H9 (cell line): ENCODE data around the gene PDX1. TPM values are rescaled to one million over a fixed set of nuclear protein-coding genes. Genes with fewer than 3 reads are reported as not detected.

ENCODE experiments used
- DNase-seq: peaks from one replicate; pipeline ENCODE4 v3.0.0-alpha.2; 2017
- H2AFZ ChIP-seq: one replicate; pipeline ENCODE4 v1.6.1; 2013; ENCODE audit warnings: mild to moderate bottlenecking, low read length, control low read depth, moderate library complexity
- H2AK5ac ChIP-seq: 2 replicates; pipeline ENCODE4 v1.6.1; 2013; ENCODE audit warnings: low read length, control low read depth, mixed read lengths; ENCODE audit not compliant: insufficient read length
- H2BK120ac ChIP-seq: one replicate; pipeline ENCODE4 v1.6.1; 2013; ENCODE audit warnings: low read depth, mild to moderate bottlenecking, low read length, control low read depth, inconsistent platforms; ENCODE audit not compliant: poor library complexity, severe bottlenecking
- H2BK12ac ChIP-seq: 2 replicates; pipeline ENCODE4 v1.6.1; 2013; ENCODE audit warnings: low read length, control low read depth, mixed read lengths, low read depth; ENCODE audit not compliant: insufficient read length
- H2BK15ac ChIP-seq: 2 replicates; pipeline ENCODE4 v1.6.1; 2013; ENCODE audit warnings: low read depth, low read length, control low read depth
- H2BK20ac ChIP-seq: one replicate; pipeline ENCODE4 v1.6.1; 2013; ENCODE audit warnings: low read depth, mild to moderate bottlenecking, low read length, control low read depth, inconsistent platforms; ENCODE audit not compliant: poor library complexity, severe bottlenecking
- H2BK5ac ChIP-seq: 2 replicates; pipeline ENCODE4 v1.6.1; 2013; ENCODE audit warnings: low read length, control low read depth, mixed read lengths; ENCODE audit not compliant: insufficient read length
- H3K14ac ChIP-seq: 2 replicates; pipeline ENCODE4 v1.6.1; 2013; ENCODE audit warnings: low read length, control low read depth; ENCODE audit not compliant: insufficient read depth
- H3K18ac ChIP-seq: 2 replicates; pipeline ENCODE4 v1.6.1; 2013; ENCODE audit warnings: low read depth, mild to moderate bottlenecking, mixed read lengths, low read length, control low read depth; ENCODE audit not compliant: insufficient read length
- H3K23ac ChIP-seq: 2 replicates; pipeline ENCODE4 v1.6.1; 2013; ENCODE audit warnings: low read length, control low read depth, mixed read lengths, low read depth; ENCODE audit not compliant: insufficient read length
- H3K23me2 ChIP-seq: 2 replicates; pipeline ENCODE4 v1.6.1; 2013; ENCODE audit warnings: low read depth, mild to moderate bottlenecking, mixed read lengths, low read length, control low read depth; ENCODE audit not compliant: insufficient read length, poor library complexity, severe bottlenecking
- H3K27ac ChIP-seq: 2 replicates; pipeline ENCODE4 v1.5.1; 2013; ENCODE audit warnings: low read length, control low read depth, mixed read lengths, low read depth; ENCODE audit not compliant: insufficient read length
- H3K27me3 ChIP-seq: 2 replicates; pipeline ENCODE4 v1.6.1; 2013; ENCODE audit warnings: low read length, control low read depth, inconsistent platforms; ENCODE audit not compliant: insufficient read depth
- H3K4ac ChIP-seq: 2 replicates; pipeline ENCODE4 v1.6.1; 2013; ENCODE audit warnings: low read depth, mild to moderate bottlenecking, control low read depth, inconsistent platforms, low read length, moderate library complexity
- H3K4me1 ChIP-seq: 2 replicates; pipeline ENCODE4 v1.6.1; 2013; ENCODE audit warnings: low read length, control low read depth, inconsistent platforms; ENCODE audit not compliant: insufficient read depth
- H3K4me2 ChIP-seq: 2 replicates; pipeline ENCODE4 v1.6.1; 2013; ENCODE audit warnings: low read length, control low read depth, mixed read lengths; ENCODE audit not compliant: insufficient read length, insufficient read depth
- H3K56ac ChIP-seq: 2 replicates; pipeline ENCODE4 v1.6.1; 2013; ENCODE audit warnings: low read depth, mild to moderate bottlenecking, mixed read lengths, low read length, control low read depth; ENCODE audit not compliant: insufficient read length
- H3K79me1 ChIP-seq: 2 replicates; pipeline ENCODE4 v1.6.1; 2013; ENCODE audit warnings: low read depth, mild to moderate bottlenecking, moderate library complexity, low read length, control low read depth, inconsistent platforms; ENCODE audit not compliant: insufficient read depth, poor library complexity, severe bottlenecking
- H3K79me2 ChIP-seq: 2 replicates; pipeline ENCODE4 v1.6.1; 2013; ENCODE audit warnings: low read length, control low read depth, inconsistent platforms; ENCODE audit not compliant: insufficient read depth
- H3K9ac ChIP-seq: 2 replicates; pipeline ENCODE4 v1.6.1; 2013; ENCODE audit warnings: low read length, control low read depth, mixed read lengths; ENCODE audit not compliant: insufficient read length; ENCODE audit errors: extremely low read depth
- H3K9me3 ChIP-seq: one replicate; pipeline ENCODE4 v1.6.1; 2013; ENCODE audit warnings: low read depth, low read length, inconsistent platforms; ENCODE audit not compliant: control insufficient read depth
- H3T11ph ChIP-seq: one replicate; pipeline ENCODE4 v1.6.1; 2013; ENCODE audit warnings: mild to moderate bottlenecking, low read length, control low read depth, inconsistent platforms
- H4K20me1 ChIP-seq: one replicate; pipeline ENCODE4 v1.6.1; 2013; ENCODE audit not compliant: control insufficient read depth, insufficient read length, insufficient read depth
- H4K5ac ChIP-seq: 2 replicates; pipeline ENCODE4 v1.6.1; 2013; ENCODE audit warnings: low read depth, mild to moderate bottlenecking, mixed read lengths, low read length, control low read depth; ENCODE audit not compliant: insufficient read length
- H4K8ac ChIP-seq: replicated peaks from 2 replicates; pipeline ENCODE4 v1.6.1; 2013; ENCODE audit warnings: low read length, control low read depth, mixed read lengths, low read depth; ENCODE audit not compliant: insufficient read length
- H4K91ac ChIP-seq: 2 replicates; pipeline ENCODE4 v1.6.1; 2013; ENCODE audit warnings: low read depth, mild to moderate bottlenecking, moderate library complexity, mixed read lengths, low read length, control low read depth; ENCODE audit not compliant: insufficient read length
- H3K27ac Mint-ChIP-seq, 3 experiments: 2 replicates in 2 of 3; 3 replicates in 1 of 3; pipeline ENCODE4 v1.8.0; 2020 to 2021; ENCODE audit warnings: mixed read lengths in 3 of 3, mild to moderate bottlenecking in 1 of 3, moderate library complexity in 1 of 3
- H3K27me3 Mint-ChIP-seq: 2 replicates; pipeline ENCODE4 v1.8.0; 2021; ENCODE audit warnings: low read depth, mild to moderate bottlenecking, moderate library complexity, mixed read lengths
- H3K36me3 Mint-ChIP-seq, 3 experiments: 2 replicates in 2 of 3; 3 replicates in 1 of 3; pipeline ENCODE4 v1.8.0; 2020 to 2021; ENCODE audit warnings: low read depth in 3 of 3, mixed read lengths in 3 of 3; ENCODE audit not compliant: insufficient read depth in 1 of 3
- H3K4me1 Mint-ChIP-seq, 2 experiments: 2 replicates each; pipeline ENCODE4 v1.8.0; 2020; ENCODE audit warnings: mixed read lengths in 2 of 2
- H3K4me3 Mint-ChIP-seq, 2 experiments: 2 replicates in 1 of 2; 3 replicates in 1 of 2; pipeline ENCODE4 v1.8.0; 2020 to 2021; ENCODE audit warnings: mild to moderate bottlenecking in 2 of 2, mixed read lengths in 2 of 2, moderate library complexity in 1 of 2
- H3K9me3 Mint-ChIP-seq, 2 experiments: 2 replicates in 1 of 2; 3 replicates in 1 of 2; pipeline ENCODE4 v1.8.0; 2020; ENCODE audit warnings: mild to moderate bottlenecking in 2 of 2, mixed read lengths in 2 of 2, moderate library complexity in 1 of 2
- WGBS: extraction: QIAGEN DNeasy Blood & Tissue Kit; methylation state at CpG from one replicate; pipeline ENCODE4 v1.1.7; 2013; ENCODE audit warnings: missing lambda C conversion rate, low lambda C conversion rate, mixed read lengths; ENCODE audit not compliant: insufficient read length; ENCODE audit errors: extremely low coverage; 5-methylcytosine and 5-hydroxymethylcytosine counted together
- total RNA-seq: library from RNA; stranded (reverse); gene quantifications from 2 replicates; pipeline ENCODE4 v1.2.1, GENCODE V29; 2021
- TF ChIP-seq, protein P1 (sequence below): fragments of 200-600 bp; sonication (generic); conservative IDR thresholded peaks from 3 replicates; pipeline ENCODE4 v1.8.0; 2021; ENCODE audit warnings: antibody characterized with exemption, mild to moderate bottlenecking

Gene PDX1
- total RNA-seq, 1 experiment from 2014 or later, result not detected

DNA sequence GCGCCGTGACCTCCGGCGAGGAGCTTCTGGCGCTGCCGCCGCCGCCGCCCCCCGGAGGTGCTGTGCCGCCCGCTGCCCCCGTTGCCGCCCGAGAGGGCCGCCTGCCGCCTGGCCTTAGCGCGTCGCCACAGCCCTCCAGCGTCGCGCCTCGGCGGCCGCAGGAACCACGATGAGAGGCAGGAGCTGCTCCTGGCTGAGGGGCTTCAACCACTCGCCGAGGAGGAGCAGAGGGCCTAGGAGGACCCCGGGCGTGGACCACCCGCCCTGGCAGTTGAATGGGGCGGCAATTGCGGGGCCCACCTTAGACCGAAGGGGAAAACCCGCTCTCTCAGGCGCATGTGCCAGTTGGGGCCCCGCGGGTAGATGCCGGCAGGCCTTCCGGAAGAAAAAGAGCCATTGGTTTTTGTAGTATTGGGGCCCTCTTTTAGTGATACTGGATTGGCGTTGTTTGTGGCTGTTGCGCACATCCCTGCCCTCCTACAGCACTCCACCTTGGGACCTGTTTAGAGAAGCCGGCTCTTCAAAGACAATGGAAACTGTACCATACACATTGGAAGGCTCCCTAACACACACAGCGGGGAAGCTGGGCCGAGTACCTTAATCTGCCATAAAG, 4.8 kb downstream of the PDX1 start:
- Histone ChIP-seq H3K4me2 (no peak overlapping the region), H3K4me1 (no peaks in the 10 kb centered on the region), H3K18ac (no peak overlapping the region), H3K4ac (no peak overlapping the region), H3K79me2 (no peaks in the 10 kb centered on the region), H3K27ac (no peak overlapping the region), H2AFZ (no peak overlapping the region), H3K56ac (no peak overlapping the region), H4K20me1 (peaks cover 6% of the 10 kb centered on the region), H3K27me3 (peaks cover 100% of the 10 kb centered on the region), H3K9ac (no peak overlapping the region), H4K5ac (no peak overlapping the region), H3K23me2 (no peaks in the 10 kb centered on the region), H3K23ac (no peak overlapping the region), H2BK12ac (no peak overlapping the region), H3K9me3 (no peaks in the 10 kb centered on the region), H2BK5ac (no peak overlapping the region), H3K14ac (no peak overlapping the region), H4K91ac (no peak overlapping the region), H2AK5ac (no peak overlapping the region), H3K79me1 (no peaks in the 10 kb centered on the region), H2BK20ac (no peak overlapping the region), H2BK15ac (no peak overlapping the region), H2BK120ac (no peak overlapping the region), H4K8ac (no peak overlapping the region), H3T11ph (no peak overlapping the region)
- Mint-ChIP-seq H3K27ac (no peak overlapping the region), H3K4me3 (no peak overlapping the region), H3K36me3 (peaks cover 0 to 2% (median 0%) of the 10 kb centered on the region in 3 experiments; a peak in 1 of 7 replicates), H3K4me1 (peaks cover 13 to 48% of the 10 kb centered on the region in 2 experiments), H3K27me3 (peaks cover 99% of the 10 kb centered on the region), H3K9me3 (peaks cover 3 to 9% of the 10 kb centered on the region in 2 experiments; a peak in 4 of 5 replicates)
- TF ChIP-seq, protein P1, sequence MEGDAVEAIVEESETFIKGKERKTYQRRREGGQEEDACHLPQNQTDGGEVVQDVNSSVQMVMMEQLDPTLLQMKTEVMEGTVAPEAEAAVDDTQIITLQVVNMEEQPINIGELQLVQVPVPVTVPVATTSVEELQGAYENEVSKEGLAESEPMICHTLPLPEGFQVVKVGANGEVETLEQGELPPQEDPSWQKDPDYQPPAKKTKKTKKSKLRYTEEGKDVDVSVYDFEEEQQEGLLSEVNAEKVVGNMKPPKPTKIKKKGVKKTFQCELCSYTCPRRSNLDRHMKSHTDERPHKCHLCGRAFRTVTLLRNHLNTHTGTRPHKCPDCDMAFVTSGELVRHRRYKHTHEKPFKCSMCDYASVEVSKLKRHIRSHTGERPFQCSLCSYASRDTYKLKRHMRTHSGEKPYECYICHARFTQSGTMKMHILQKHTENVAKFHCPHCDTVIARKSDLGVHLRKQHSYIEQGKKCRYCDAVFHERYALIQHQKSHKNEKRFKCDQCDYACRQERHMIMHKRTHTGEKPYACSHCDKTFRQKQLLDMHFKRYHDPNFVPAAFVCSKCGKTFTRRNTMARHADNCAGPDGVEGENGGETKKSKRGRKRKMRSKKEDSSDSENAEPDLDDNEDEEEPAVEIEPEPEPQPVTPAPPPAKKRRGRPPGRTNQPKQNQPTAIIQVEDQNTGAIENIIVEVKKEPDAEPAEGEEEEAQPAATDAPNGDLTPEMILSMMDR, result no peak
- WGBS, result no CpG with 5 or more reads among the region's 46 CpGs
- peak; percentile 47 for DNase-seq
